ENCODE results near the gene CD96. TPM values are rescaled to one million over a fixed set of nuclear protein-coding genes. Genes with fewer than 3 reads are reported as not detected.

Gene CD96
- polyA plus RNA-seq, 1 donor from 2014 or later: not detected

- H3K9me2 ChIP-seq (ENCODE audit: insufficient read depth, low read length): no peaks in the 10 kb centered on the region
- no peaks in the 10 kb centered on the region for H3F3A ChIP-seq (ENCODE audit: insufficient read depth, low read length, poor library complexity, severe bottlenecking)
- no peaks in the 10 kb centered on the region for H3K36me3 ChIP-seq (ENCODE audit: insufficient read depth, low read length)
- no peak overlapping the region for H2AFZ ChIP-seq (ENCODE audit: low read depth, low read length)
- no peak overlapping the region for H3K4me3 ChIP-seq (ENCODE audit: low read length)
- H3K27ac ChIP-seq (ENCODE audit: low read length): no peak overlapping the region
- TF ChIP-seq MXI1 (conservative IDR thresholded peaks at IDR 0.05; ENCODE audit: poor library complexity, severe bottlenecking): no peak
- TF ChIP-seq EZH2 (IDR thresholded peaks at IDR 0.05; ENCODE audit: borderline replicate concordance, insufficient read depth, low read length, poor library complexity, severe bottlenecking): no peak
- TF ChIP-seq TAF1 (IDR thresholded peaks at IDR 0.05; ENCODE audit: low read depth): no peak
- no peak for TF ChIP-seq CTCF (IDR thresholded peaks at IDR 0.05; ENCODE audit: poor library complexity, severe bottlenecking)
- TF ChIP-seq REST (IDR thresholded peaks at IDR 0.05; ENCODE audit: borderline replicate concordance): no peak
- no peak for TF ChIP-seq SMC3 (conservative IDR thresholded peaks at IDR 0.05; ENCODE audit: poor library complexity)
- TF ChIP-seq RAD21 (conservative IDR thresholded peaks at IDR 0.05): no peak
- TF ChIP-seq EP300 (conservative IDR thresholded peaks at IDR 0.05; ENCODE audit: poor library complexity, severe bottlenecking): no peak
- TF ChIP-seq POLR2AphosphoS5 (IDR thresholded peaks at IDR 0.05): no peak
- H3K79me2 ChIP-seq (replicated peaks; ENCODE audit: insufficient read depth, low read length): no peaks in the 10 kb centered on the region
- no peak overlapping the region for H3K4me2 ChIP-seq (ENCODE audit: low read length)
- H4K20me1 ChIP-seq (ENCODE audit: insufficient read depth): no peaks in the 10 kb centered on the region
- no peaks in the 10 kb centered on the region for H3K27me3 ChIP-seq (ENCODE audit: insufficient read depth, low read depth, low read length)
- no peak overlapping the region for H3K9ac ChIP-seq (ENCODE audit: low read length)
- no peaks in the 10 kb centered on the region for H3K9me3 ChIP-seq (ENCODE audit: low read length)
Observed at GRCh38 chr3:111579495-111579894, 37.5 kb downstream of the CD96 start.

GRCh38 chr3:111581403-111582119 lies 39.6 kb downstream of the CD96 start:
- Histone ChIP-seq H4K20me1 (ENCODE audit: insufficient read depth) (no peaks in the 10 kb centered on the region), H3K9me2 (ENCODE audit: insufficient read depth, low read length) (no peaks in the 10 kb centered on the region), H3K4me2 (ENCODE audit: low read length) (no peak overlapping the region), H3K27ac (ENCODE audit: low read length) (no peak overlapping the region), H3K36me3 (ENCODE audit: insufficient read depth, low read length) (no peaks in the 10 kb centered on the region), H3K4me3 (ENCODE audit: low read length) (no peak overlapping the region), H3K9me3 (ENCODE audit: low read length) (no peaks in the 10 kb centered on the region), H2AFZ (ENCODE audit: low read depth, low read length) (no peak overlapping the region), H3K79me2 (replicated peaks; ENCODE audit: insufficient read depth, low read length) (no peaks in the 10 kb centered on the region), H3F3A (ENCODE audit: insufficient read depth, low read length, poor library complexity, severe bottlenecking) (no peaks in the 10 kb centered on the region), H3K9ac (ENCODE audit: low read length) (no peak overlapping the region), H3K27me3 (ENCODE audit: insufficient read depth, low read depth, low read length) (no peaks in the 10 kb centered on the region)
- TF ChIP-seq MXI1 (conservative IDR thresholded peaks at IDR 0.05; ENCODE audit: poor library complexity, severe bottlenecking) (no peak), SMC3 (conservative IDR thresholded peaks at IDR 0.05; ENCODE audit: poor library complexity) (no peak), REST (IDR thresholded peaks at IDR 0.05; ENCODE audit: borderline replicate concordance) (no peak), EP300 (conservative IDR thresholded peaks at IDR 0.05; ENCODE audit: poor library complexity, severe bottlenecking) (no peak)
